ENCODE measurements around the gene SCLT1.

SCLT1 gene

GRCh38 chr4:128957459-128957858 is 135.9 kb downstream of the SCLT1 start:
- DNase-seq (ENCODE audit: low spot score): no peak

- no peak for DNase-seq (ENCODE audit: low spot score)
Observed at GRCh38 chr4:128955751-128956150, 137.6 kb downstream of the SCLT1 start.

GRCh38 chr4:128954941-128955340 is 138.4 kb downstream of the SCLT1 start:
- DNase-seq (ENCODE audit: low spot score): no peak

GRCh38 chr4:128951316-128951715 is 142.0 kb downstream of the SCLT1 start:
- no peak for DNase-seq (ENCODE audit: low spot score)

- DNase-seq (ENCODE audit: low spot score): no peak
Observed at GRCh38 chr4:128950796-128951195, 142.5 kb downstream of the SCLT1 start.

- no peak for DNase-seq (ENCODE audit: low spot score)
Observed at GRCh38 chr4:128946916-128947315, 146.4 kb downstream of the SCLT1 start.

- DNase-seq (ENCODE audit: low spot score): no peak
Observed at GRCh38 chr4:128942607-128943006, 150.7 kb downstream of the SCLT1 start.

GRCh38 chr4:128940971-128941370 is 152.4 kb downstream of the SCLT1 start:
- DNase-seq (ENCODE audit: low spot score): no peak

GRCh38 chr4:128930051-128930450 is 163.3 kb downstream of the SCLT1 start:
- DNase-seq (ENCODE audit: low spot score): no peak

- no peak for DNase-seq (ENCODE audit: low spot score)
Observed at GRCh38 chr4:128924951-128925350, 168.4 kb downstream of the SCLT1 start.

GRCh38 chr4:128921954-128922353 is 171.4 kb downstream of the SCLT1 start:
- DNase-seq (ENCODE audit: low spot score): no peak

GRCh38 chr4:128917781-128918180 is 175.6 kb downstream of the SCLT1 start:
- no peak for DNase-seq (ENCODE audit: low spot score)

- no peak for DNase-seq (ENCODE audit: low spot score)
Observed at GRCh38 chr4:128916832-128917231, 176.5 kb downstream of the SCLT1 start.

- DNase-seq (ENCODE audit: low spot score): no peak
Observed at GRCh38 chr4:128915544-128915943, 177.8 kb downstream of the SCLT1 start.

GRCh38 chr4:128913228-128913627 is 180.1 kb downstream of the SCLT1 start:
- no peak for DNase-seq (ENCODE audit: low spot score)

GRCh38 chr4:128908735-128909134 is 184.6 kb downstream of the SCLT1 start:
- no peak for DNase-seq (ENCODE audit: low spot score)

- no peak for DNase-seq (ENCODE audit: low spot score)
Observed at GRCh38 chr4:128907981-128908380, 185.4 kb downstream of the SCLT1 start.

- no peak for DNase-seq (ENCODE audit: low spot score)
Observed at GRCh38 chr4:128906581-128906980, 186.8 kb downstream of the SCLT1 start.

- no peak for DNase-seq (ENCODE audit: low spot score)
Observed at GRCh38 chr4:128904821-128905220, 188.5 kb downstream of the SCLT1 start.

- no peak for DNase-seq (ENCODE audit: low spot score)
Observed at GRCh38 chr4:128880662-128881061, 212.7 kb downstream of the SCLT1 start.

- DNase-seq (ENCODE audit: low spot score): no peak
Observed at GRCh38 chr4:128879971-128880370, 213.4 kb downstream of the SCLT1 start.

GRCh38 chr4:128879283-128879682 is 214.1 kb downstream of the SCLT1 start:
- no peak for DNase-seq (ENCODE audit: low spot score)

GRCh38 chr4:128877934-128878333 is 215.4 kb downstream of the SCLT1 start:
- no peak for DNase-seq (ENCODE audit: low spot score)

- no peak for DNase-seq (ENCODE audit: low spot score)
Observed at GRCh38 chr4:128876200-128876599, 217.1 kb downstream of the SCLT1 start.

- DNase-seq (ENCODE audit: low spot score): no peak
Observed at GRCh38 chr4:128871948-128872347, 221.4 kb downstream of the SCLT1 start.

Measured in hematopoietic multipotent progenitor cell treated with erythropoietin and hydrocortisone succinate and interleukin-3 and kit ligand, for 17 days (in vitro differentiated cells).